AG04449 (cell line): ENCODE data around the gene KRT37.
A peak's percentile ranks its signal among the peaks of the same experiment; 100 is the strongest.

Source experiments
- CTCF ChIA-PET: fragments of 350-600 bp; formaldehyde crosslinking; extraction: SDS; loops from one replicate; lab custom pipeline; 2021; ENCODE audit warnings: antibody characterized with exemption; lab: Yijun Ruan, JAX
- POLR2A ChIA-PET: fragments of 400-600, 350-600 bp; formaldehyde crosslinking; extraction: SDS; loops from one replicate; lab custom pipeline; 2020; ENCODE audit warnings: antibody characterized with exemption, inconsistent platforms; lab: Yijun Ruan, JAX
- DNase-seq: peaks from one replicate; pipeline ENCODE4 v3.0.0-alpha.2; 2010; ENCODE audit warnings: low read depth, low spot score
- H3K4me3 ChIP-seq: 2 replicates; pipeline ENCODE4 v1.5.1; 2011; ENCODE audit warnings: low read depth, mild to moderate bottlenecking, control low read depth, low read length
- CTCF ChIP-seq: IDR thresholded peaks from one replicate; pipeline ENCODE4 v1.5.1; 2011; ENCODE audit warnings: mild to moderate bottlenecking, moderate library complexity, low read length, control low read depth, inconsistent platforms; ENCODE audit not compliant: insufficient read depth; ENCODE audit errors: missing control alignments

KRT37 gene

DNA sequence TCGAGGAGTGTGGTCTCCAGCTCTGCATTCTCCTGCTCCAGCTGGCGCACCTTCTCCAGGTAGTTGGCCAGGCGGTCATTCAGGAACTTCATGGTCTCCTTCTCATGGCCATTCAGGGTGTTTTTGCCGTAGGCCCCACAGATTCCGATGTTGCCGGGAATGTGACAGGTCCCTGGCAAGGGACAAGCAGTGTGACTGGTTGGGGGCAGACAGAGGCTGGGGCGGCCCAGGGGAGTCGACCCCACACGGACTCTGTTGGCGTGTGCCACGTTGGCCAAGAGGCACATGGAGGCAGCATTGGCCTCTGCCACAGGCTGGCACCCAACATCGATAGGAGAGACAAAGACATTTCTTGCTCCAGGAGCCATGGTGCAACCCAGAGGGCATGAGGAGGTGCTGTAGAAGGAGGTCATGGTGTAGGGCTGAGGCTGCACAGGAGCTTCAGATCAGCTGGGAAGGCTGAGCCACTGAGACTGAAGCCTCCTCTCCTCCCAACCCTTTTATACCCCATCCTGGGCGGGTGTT is at the start of gene KRT37:
Gene KRT37 (minus strand): TSS at position 475 of the 525 bp plus-strand sequence. CDS start 62 bp downstream, at position 413.
- DNase-seq, result no peak
- POLR2A ChIA-PET, result no interaction called here
- no peak within 1 kb of the TSS for H3K4me3 ChIP-seq
- no peak for TF ChIP-seq CTCF
- CTCF ChIA-PET, result no interaction called here

GRCh38 chr17:41468346-41468745 is 44.0 kb upstream of the KRT37 start:
- CTCF ChIA-PET, result no interaction called here
- H3K4me3 ChIP-seq, result no peak overlapping the region
- no peak for TF ChIP-seq CTCF
- no peak for DNase-seq
- POLR2A ChIA-PET, result no interaction called here

DNA sequence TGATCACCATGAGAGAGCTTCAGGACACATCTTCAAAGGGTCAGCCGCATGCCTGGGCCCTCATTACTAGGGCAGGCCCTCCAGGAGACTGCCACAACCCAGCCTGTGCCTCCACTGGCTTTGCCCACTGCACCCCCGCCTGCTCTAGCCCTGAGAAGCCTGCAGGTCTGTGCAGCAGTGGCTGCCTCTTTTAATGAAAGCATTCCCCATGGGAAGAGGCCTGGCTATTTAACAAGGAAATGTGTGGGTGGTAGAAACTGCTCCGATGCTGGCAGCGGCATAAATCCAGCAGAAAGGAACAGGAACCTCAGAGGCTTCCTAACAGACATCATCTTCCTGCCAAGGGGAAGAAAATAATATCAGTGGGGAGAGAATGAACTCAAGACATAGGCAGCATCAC is 43.2 kb upstream of the KRT37 start:
- H3K4me3 ChIP-seq, result no peak overlapping the region
- no peak for DNase-seq
- no peak for TF ChIP-seq CTCF
- POLR2A ChIA-PET, result no interaction called here
- CTCF ChIA-PET, result interaction anchor here (0.6 kb wide), 1 partner anchor 81 kb away, joined by 3 read pairs; no protein-coding TSS in a partner anchor

GRCh38 chr17:41466988-41467387 is 42.6 kb upstream of the KRT37 start, which contains the start of gene KRT32:
TSS of gene KRT32 (minus strand) at chr17:41467386. CDS start at chr17:41467325, 61 bp downstream.
- H3K4me3 ChIP-seq, result no peak within 1 kb of the TSS
- POLR2A ChIA-PET, result no interaction called here
- DNase-seq, result no peak
- CTCF ChIA-PET, result interaction anchor here (0.6 kb wide), 1 partner anchor 82 kb away, joined by 3 read pairs; no protein-coding TSS in a partner anchor
- TF ChIP-seq CTCF, result no peak

DNA sequence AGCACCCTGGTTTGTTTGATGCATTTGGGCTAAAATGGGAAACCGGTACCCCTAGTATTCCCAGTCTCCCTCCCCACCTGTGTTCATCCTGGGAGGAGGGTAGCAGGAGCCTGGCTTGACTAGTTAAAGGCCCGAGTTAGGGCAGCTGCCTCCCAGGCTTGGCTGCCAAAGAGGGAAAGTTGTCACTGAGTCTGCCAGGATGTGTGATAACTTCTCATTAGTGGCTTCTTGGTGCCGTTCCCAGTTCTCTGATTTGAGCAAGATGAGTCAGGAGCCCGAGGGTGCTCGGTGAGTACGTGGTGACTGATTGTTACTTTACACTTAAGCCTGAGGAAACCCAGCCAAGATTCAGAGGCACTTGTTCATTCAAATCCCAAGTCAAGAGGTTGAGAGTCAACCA is 40.3 kb upstream of the KRT37 start:
- TF ChIP-seq CTCF, result no peak
- CTCF ChIA-PET, result interaction anchor here (1.1 to 4.0 kb wide), 2 partner anchors 31 to 84 kb away, joined by 4 to 14 read pairs; no protein-coding TSS in a partner anchor
- peak; percentile 88 for DNase-seq
- POLR2A ChIA-PET, result no interaction called here
- no peak overlapping the region for H3K4me3 ChIP-seq

- CTCF ChIA-PET, result interaction anchor here (1.1 to 4.0 kb wide), 2 partner anchors 32 to 85 kb away, joined by 4 to 14 read pairs; no protein-coding TSS in a partner anchor
- H3K4me3 ChIP-seq, result no peak overlapping the region
- POLR2A ChIA-PET, result no interaction called here
- no peak for TF ChIP-seq CTCF
- no peak for DNase-seq
These were observed 39.8 kb upstream of the KRT37 start for GRCh38 chr17:41464173-41464572.
